Natural killer cell (primary cell): ENCODE data around the gene ITGB2. TPM values are rescaled to one million over a fixed set of nuclear protein-coding genes. Genes with fewer than 3 reads are reported as not detected.
A peak's percentile ranks its signal among the peaks of the same experiment; 100 is the strongest.

ENCODE experiments used
- ATAC-seq, 3 donors: fragments of 150-1000 bp in 2 of 3; fragments of 200-7000 bp in 1 of 3; cut with Tn5 transposase; 1 replicate in 1 of 3; 2 replicates in 2 of 3; pipeline ENCODE4 v1.10.0; 2021; ENCODE audit warnings: mild to moderate bottlenecking in 2 of 3, moderate library complexity in 2 of 3
- DNase-seq, 2 donors: peaks; one replicate each; pipeline versions ENCODE4 v3.0.0 to v3.0.0-alpha.2; 2013 to 2021; ENCODE audit warnings: mixed read lengths in 1 of 2
- H3K27ac ChIP-seq: one replicate; pipeline ENCODE4 v1.5.1; 2013; ENCODE audit warnings: mild to moderate bottlenecking, low read length
- H3K27me3 ChIP-seq: one replicate; pipeline ENCODE4 v1.6.1; 2013; ENCODE audit warnings: low read length; ENCODE audit not compliant: control insufficient read depth, insufficient read depth
- H3K36me3 ChIP-seq: one replicate; pipeline ENCODE4 v1.6.1; 2013; ENCODE audit warnings: low read length; ENCODE audit not compliant: control insufficient read depth, insufficient read depth
- H3K4me1 ChIP-seq: one replicate; pipeline ENCODE4 v1.6.1; 2013; ENCODE audit warnings: low read length; ENCODE audit not compliant: control insufficient read depth, insufficient read depth
- H3K4me3 ChIP-seq: one replicate; pipeline ENCODE4 v1.5.1; 2013; ENCODE audit warnings: low read length
- H3K9me3 ChIP-seq: one replicate; pipeline ENCODE4 v1.6.1; 2013; ENCODE audit warnings: low read length; ENCODE audit not compliant: control insufficient read depth, insufficient read depth
- H3K27ac Mint-ChIP-seq, 2 donors: one replicate each; pipeline ENCODE4 v1.8.0; 2022; ENCODE audit warnings: mild to moderate bottlenecking in 2 of 2, mixed read lengths in 2 of 2, moderate library complexity in 1 of 2
- H3K27me3 Mint-ChIP-seq, 2 donors: one replicate each; pipeline ENCODE4 v1.8.0; 2022; ENCODE audit warnings: low read depth in 2 of 2, mixed read lengths in 2 of 2
- H3K36me3 Mint-ChIP-seq: one replicate; pipeline ENCODE4 v1.8.0; 2022; ENCODE audit warnings: mixed read lengths
- H3K4me1 Mint-ChIP-seq, 2 donors: one replicate each; pipeline ENCODE4 v1.8.0; 2022; ENCODE audit warnings: mixed read lengths in 2 of 2
- H3K4me3 Mint-ChIP-seq: one replicate; pipeline ENCODE4 v1.8.0; 2022; ENCODE audit warnings: mild to moderate bottlenecking, moderate library complexity, mixed read lengths
- H3K9me3 Mint-ChIP-seq, 2 donors: one replicate each; pipeline ENCODE4 v1.8.0; 2022; ENCODE audit warnings: mixed read lengths in 2 of 2
- CTCF ChIP-seq: fragments of 200-600 bp; IDR thresholded peaks from one replicate; pipeline ENCODE4 v1.8.0; 2022; ENCODE audit warnings: antibody characterized with exemption
- WGBS: methylation state at CpG from one replicate; pipeline ENCODE4 v1.1.7; 2013; ENCODE audit warnings: missing lambda C conversion rate; ENCODE audit not compliant: insufficient coverage; 5-methylcytosine and 5-hydroxymethylcytosine counted together
- intact Hi-C: fragments of 100-400 bp; cut with micrococcal nuclease; formaldehyde crosslinking; loops from one replicate; pipeline ENCODE4 v1.14.2; 2022
- total RNA-seq, 4 donors: library from RNA; stranded (reverse); fragments of 120-200 nt in 1 of 4; gene quantifications; one replicate each; pipeline versions ENCODE4 v1.2.3 to v1.2.4, GENCODE V29; 2013 to 2022

ITGB2 gene
- total RNA-seq, 3 donors from 2014 or later (not counting 1 experiment from before 2014, with no cell fraction given): 1,223 to 1,393 (median 1,250) TPM

GRCh38 chr21:44964381-44964780 lies 43.7 kb upstream of the ITGB2 start:
- no peaks in the 10 kb centered on the region for H3K36me3 Mint-ChIP-seq
- Histone ChIP-seq H3K4me3 (no peak overlapping the region), H3K27ac (no peak overlapping the region), H3K36me3 (peaks cover 14% of the 10 kb centered on the region), H3K9me3 (no peaks in the 10 kb centered on the region), H3K27me3 (no peaks in the 10 kb centered on the region), H3K4me1 (peaks cover 53% of the 10 kb centered on the region)
- no peaks in the 10 kb centered on the region for H3K9me3 Mint-ChIP-seq
- ATAC-seq (no peak), DNase-seq (no peak)
- peaks cover 40 to 56% of the 10 kb centered on the region in 2 donors for H3K4me1 Mint-ChIP-seq
- 95% methylated on average over 12 of the region's 12 CpGs for WGBS
- no peak for TF ChIP-seq CTCF
- no peaks in the 10 kb centered on the region for H3K27me3 Mint-ChIP-seq
- peak overlapping the region in 1 of 2 donors; percentile 54 for H3K27ac Mint-ChIP-seq
- intact Hi-C loops: no loop called here
- peak overlapping the region; percentile 74 for H3K4me3 Mint-ChIP-seq

GRCh38 chr21:44962403-44962966 lies 41.8 kb upstream of the ITGB2 start:
- ATAC-seq (no peak), DNase-seq (no peak)
- Mint-ChIP-seq H3K4me1 (peaks cover 26 to 42% of the 10 kb centered on the region in 2 donors), H3K27ac (no peak overlapping the region), H3K27me3 (no peaks in the 10 kb centered on the region), H3K36me3 (no peaks in the 10 kb centered on the region), H3K9me3 (no peaks in the 10 kb centered on the region), H3K4me3 (no peak overlapping the region)
- Histone ChIP-seq H3K9me3 (no peaks in the 10 kb centered on the region), H3K36me3 (peaks cover 13% of the 10 kb centered on the region), H3K27me3 (no peaks in the 10 kb centered on the region), H3K4me3 (no peak overlapping the region), H3K4me1 (peaks cover 34% of the 10 kb centered on the region), H3K27ac (no peak overlapping the region)
- WGBS: 99% methylated on average over 9 of the region's 9 CpGs
- intact Hi-C loops: no loop called here
- TF ChIP-seq CTCF: no peak

GRCh38 chr21:44960141-44961092 lies 39.7 kb upstream of the ITGB2 start:
- Mint-ChIP-seq H3K9me3 (no peaks in the 10 kb centered on the region), H3K36me3 (no peaks in the 10 kb centered on the region), H3K4me3 (no peak overlapping the region), H3K4me1 (peaks cover 15 to 31% of the 10 kb centered on the region in 2 donors), H3K27me3 (no peaks in the 10 kb centered on the region), H3K27ac (no peak overlapping the region)
- Histone ChIP-seq H3K36me3 (peaks cover 22% of the 10 kb centered on the region), H3K4me3 (no peak overlapping the region), H3K9me3 (no peaks in the 10 kb centered on the region), H3K27ac (no peak overlapping the region), H3K27me3 (no peaks in the 10 kb centered on the region), H3K4me1 (peaks cover 13% of the 10 kb centered on the region)
- DNase-seq (no peak), ATAC-seq (no peak)
- TF ChIP-seq CTCF: no peak
- intact Hi-C loops: no loop called here
- 95% methylated on average over 23 of the region's 23 CpGs for WGBS
